ENCODE data around the gene SLC25A41. TPM values are rescaled to one million over a fixed set of nuclear protein-coding genes. Genes with fewer than 3 reads are reported as not detected.

SLC25A41 gene
- total and polyA plus RNA-seq, 2 of the 13 experiments (the other 11 are each of a cell fraction or from before 2014, with no cell fraction given) = 0.33 to 0.95 TPM

DNA sequence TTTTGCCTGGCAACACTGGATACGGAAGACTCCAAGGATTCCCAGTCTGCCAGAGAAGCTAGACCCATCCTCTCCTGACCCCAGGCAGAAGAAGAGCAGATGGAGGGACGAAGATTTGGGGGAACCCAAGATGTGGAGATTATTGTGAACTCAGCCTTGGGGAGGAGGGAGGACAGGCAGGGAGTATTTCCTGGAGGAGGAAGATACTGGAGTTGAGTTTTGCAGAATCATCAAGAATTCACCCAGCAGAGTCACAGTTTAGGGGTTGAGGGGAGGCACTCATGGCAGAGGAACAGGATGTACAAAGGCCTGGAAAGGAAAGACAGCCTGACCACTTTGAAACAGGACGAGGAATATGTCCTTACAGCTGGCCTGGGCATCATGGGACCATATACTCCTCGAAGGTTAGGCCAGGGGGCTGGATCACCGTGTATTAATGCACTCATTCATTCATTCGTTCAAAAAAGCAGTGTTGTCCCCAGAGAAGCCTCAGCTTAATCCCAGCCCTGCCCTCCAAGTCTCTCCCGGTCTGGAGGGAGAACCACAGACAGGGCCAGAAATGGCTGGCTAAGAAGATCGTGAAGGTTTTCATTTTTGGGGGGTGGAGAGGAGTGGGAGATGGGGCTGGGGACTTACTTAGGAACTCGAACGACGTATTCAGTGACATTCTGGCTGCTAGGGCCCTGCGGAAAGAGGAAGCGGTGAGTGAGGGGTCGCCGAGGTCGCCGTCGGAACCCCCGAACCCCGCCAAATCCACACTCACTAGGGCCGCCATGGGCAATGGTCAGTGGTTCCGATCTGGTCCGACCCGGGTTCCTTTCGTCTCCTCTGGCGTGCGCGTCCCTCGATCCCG, 41.1 kb downstream of the SLC25A41 start (continued):
- TF ChIP-seq, protein P1, sequence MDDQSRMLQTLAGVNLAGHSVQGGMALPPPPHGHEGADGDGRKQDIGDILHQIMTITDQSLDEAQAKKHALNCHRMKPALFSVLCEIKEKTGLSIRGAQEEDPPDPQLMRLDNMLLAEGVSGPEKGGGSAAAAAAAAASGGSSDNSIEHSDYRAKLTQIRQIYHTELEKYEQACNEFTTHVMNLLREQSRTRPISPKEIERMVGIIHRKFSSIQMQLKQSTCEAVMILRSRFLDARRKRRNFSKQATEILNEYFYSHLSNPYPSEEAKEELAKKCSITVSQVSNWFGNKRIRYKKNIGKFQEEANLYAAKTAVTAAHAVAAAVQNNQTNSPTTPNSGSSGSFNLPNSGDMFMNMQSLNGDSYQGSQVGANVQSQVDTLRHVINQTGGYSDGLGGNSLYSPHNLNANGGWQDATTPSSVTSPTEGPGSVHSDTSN (CRISPR knock-in tag; IDR thresholded peaks at IDR 0.05; ENCODE audit: borderline replicate concordance) = peak; percentile 32; the same call in 1 of the 2 replicates
- TF ChIP-seq MAFK (conservative IDR thresholded peaks at IDR 0.05 in 1 of 2, IDR thresholded peaks at IDR 0.05 in 1 of 2; ENCODE audit: low read length in 2 of 2) (peak; percentile 42 to 60; a peak in 2 of 4 replicates), NONO (IDR thresholded peaks at IDR 0.05) (no peak), NONO (CRISPR knock-in tag; conservative IDR thresholded peaks at IDR 0.05) (no peak), MIXL1 (CRISPR knock-in tag; IDR thresholded peaks at IDR 0.05) (no peak), ZSCAN21 (CRISPR knock-in tag; IDR thresholded peaks at IDR 0.05; ENCODE audit: borderline replicate concordance) (peak; percentile 46; the same call in 1 of the 2 replicates), ZNF629 (CRISPR knock-in tag; conservative IDR thresholded peaks at IDR 0.05) (no peak), CHD4 (IDR thresholded peaks at IDR 0.05; ENCODE audit: borderline replicate concordance, low read length) (no peak), ZNF510 (CRISPR knock-in tag; IDR thresholded peaks at IDR 0.05; ENCODE audit: low read depth) (no peak; the same call in 1 of the 2 replicates), ZNF549 (CRISPR knock-in tag; IDR thresholded peaks at IDR 0.05) (no peak), KLF16 (CRISPR knock-in tag; IDR thresholded peaks at IDR 0.05) (no peak), REL (CRISPR knock-in tag; conservative IDR thresholded peaks at IDR 0.05) (no peak), ZBTB7A (CRISPR knock-in tag; IDR thresholded peaks at IDR 0.05) (0 out of 2 replicates have a peak, but pooled peaks have one; percentile 16), ZNF777 (CRISPR knock-in tag; IDR thresholded peaks at IDR 0.05) (0 out of 2 replicates have a peak, but pooled peaks have one; percentile 59), ZNF816 (CRISPR knock-in tag; IDR thresholded peaks at IDR 0.05; ENCODE audit: borderline replicate concordance) (peak; percentile 50; the same call in 1 of the 2 replicates), ZNF737 (CRISPR knock-in tag; IDR thresholded peaks at IDR 0.05; ENCODE audit: borderline replicate concordance) (0 out of 2 replicates have a peak, but pooled peaks have one; percentile 52)
- TF ChIP-seq, protein P2, sequence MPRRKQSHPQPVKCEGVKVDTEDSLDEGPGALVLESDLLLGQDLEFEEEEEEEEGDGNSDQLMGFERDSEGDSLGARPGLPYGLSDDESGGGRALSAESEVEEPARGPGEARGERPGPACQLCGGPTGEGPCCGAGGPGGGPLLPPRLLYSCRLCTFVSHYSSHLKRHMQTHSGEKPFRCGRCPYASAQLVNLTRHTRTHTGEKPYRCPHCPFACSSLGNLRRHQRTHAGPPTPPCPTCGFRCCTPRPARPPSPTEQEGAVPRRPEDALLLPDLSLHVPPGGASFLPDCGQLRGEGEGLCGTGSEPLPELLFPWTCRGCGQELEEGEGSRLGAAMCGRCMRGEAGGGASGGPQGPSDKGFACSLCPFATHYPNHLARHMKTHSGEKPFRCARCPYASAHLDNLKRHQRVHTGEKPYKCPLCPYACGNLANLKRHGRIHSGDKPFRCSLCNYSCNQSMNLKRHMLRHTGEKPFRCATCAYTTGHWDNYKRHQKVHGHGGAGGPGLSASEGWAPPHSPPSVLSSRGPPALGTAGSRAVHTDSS (CRISPR knock-in tag; conservative IDR thresholded peaks at IDR 0.05) = no peak
- TF ChIP-seq, protein P3, sequence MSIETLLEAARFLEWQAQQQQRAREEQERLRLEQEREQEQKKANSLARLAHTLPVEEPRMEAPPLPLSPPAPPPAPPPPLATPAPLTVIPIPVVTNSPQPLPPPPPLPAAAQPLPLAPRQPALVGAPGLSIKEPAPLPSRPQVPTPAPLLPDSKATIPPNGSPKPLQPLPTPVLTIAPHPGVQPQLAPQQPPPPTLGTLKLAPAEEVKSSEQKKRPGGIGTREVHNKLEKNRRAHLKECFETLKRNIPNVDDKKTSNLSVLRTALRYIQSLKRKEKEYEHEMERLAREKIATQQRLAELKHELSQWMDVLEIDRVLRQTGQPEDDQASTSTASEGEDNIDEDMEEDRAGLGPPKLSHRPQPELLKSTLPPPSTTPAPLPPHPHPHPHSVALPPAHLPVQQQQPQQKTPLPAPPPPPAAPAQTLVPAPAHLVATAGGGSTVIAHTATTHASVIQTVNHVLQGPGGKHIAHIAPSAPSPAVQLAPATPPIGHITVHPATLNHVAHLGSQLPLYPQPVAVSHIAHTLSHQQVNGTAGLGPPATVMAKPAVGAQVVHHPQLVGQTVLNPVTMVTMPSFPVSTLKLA (IDR thresholded peaks at IDR 0.05) = no peak
- TF ChIP-seq, protein P4, sequence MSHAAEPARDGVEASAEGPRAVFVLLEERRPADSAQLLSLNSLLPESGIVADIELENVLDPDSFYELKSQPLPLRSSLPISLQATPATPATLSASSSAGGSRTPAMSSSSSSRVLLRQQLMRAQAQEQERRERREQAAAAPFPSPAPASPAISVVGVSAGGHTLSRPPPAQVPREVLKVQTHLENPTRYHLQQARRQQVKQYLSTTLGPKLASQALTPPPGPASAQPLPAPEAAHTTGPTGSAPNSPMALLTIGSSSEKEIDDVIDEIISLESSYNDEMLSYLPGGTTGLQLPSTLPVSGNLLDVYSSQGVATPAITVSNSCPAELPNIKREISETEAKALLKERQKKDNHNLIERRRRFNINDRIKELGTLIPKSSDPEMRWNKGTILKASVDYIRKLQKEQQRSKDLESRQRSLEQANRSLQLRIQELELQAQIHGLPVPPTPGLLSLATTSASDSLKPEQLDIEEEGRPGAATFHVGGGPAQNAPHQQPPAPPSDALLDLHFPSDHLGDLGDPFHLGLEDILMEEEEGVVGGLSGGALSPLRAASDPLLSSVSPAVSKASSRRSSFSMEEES (CRISPR knock-in tag; IDR thresholded peaks at IDR 0.05) = no peak
- TF ChIP-seq, protein P5, sequence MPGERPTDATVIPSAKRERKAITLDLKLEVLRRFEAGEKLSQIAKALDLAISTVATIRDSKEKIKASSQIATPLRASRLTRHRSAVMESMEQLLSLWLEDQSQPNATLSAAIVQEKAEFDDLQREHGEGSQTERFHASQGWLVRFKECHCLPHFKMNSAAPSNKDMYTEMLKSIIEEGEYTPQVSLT (CRISPR knock-in tag; IDR thresholded peaks at IDR 0.05; ENCODE audit: borderline replicate concordance, low read depth) = peak; percentile 45; the same call in 1 of the 2 replicates
- TF ChIP-seq, protein P6, sequence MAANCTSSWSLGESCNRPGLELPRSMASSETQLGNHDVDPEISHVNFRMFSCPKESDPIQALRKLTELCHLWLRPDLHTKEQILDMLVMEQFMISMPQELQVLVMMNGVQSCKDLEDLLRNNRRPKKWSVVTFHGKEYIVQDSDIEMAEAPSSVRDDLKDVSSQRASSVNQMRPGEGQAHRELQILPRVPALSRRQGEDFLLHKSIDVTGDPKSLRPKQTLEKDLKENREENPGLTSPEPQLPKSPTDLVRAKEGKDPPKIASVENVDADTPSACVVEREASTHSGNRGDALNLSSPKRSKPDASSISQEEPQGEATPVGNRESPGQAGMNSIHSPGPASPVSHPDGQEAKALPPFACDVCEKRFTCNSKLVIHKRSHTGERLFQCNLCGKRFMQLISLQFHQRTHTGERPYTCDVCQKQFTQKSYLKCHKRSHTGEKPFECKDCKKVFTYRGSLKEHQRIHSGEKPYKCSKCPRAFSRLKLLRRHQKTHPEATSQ (CRISPR knock-in tag; IDR thresholded peaks at IDR 0.05; ENCODE audit: borderline replicate concordance) = no peak

All from HepG2 (cell line).